ENCODE results near the gene DNMT1. TPM values are rescaled to one million over a fixed set of nuclear protein-coding genes. Genes with fewer than 3 reads are reported as not detected.

Gene DNMT1
- total RNA-seq, 1 experiment from 2014 or later = 227 TPM

DNA sequence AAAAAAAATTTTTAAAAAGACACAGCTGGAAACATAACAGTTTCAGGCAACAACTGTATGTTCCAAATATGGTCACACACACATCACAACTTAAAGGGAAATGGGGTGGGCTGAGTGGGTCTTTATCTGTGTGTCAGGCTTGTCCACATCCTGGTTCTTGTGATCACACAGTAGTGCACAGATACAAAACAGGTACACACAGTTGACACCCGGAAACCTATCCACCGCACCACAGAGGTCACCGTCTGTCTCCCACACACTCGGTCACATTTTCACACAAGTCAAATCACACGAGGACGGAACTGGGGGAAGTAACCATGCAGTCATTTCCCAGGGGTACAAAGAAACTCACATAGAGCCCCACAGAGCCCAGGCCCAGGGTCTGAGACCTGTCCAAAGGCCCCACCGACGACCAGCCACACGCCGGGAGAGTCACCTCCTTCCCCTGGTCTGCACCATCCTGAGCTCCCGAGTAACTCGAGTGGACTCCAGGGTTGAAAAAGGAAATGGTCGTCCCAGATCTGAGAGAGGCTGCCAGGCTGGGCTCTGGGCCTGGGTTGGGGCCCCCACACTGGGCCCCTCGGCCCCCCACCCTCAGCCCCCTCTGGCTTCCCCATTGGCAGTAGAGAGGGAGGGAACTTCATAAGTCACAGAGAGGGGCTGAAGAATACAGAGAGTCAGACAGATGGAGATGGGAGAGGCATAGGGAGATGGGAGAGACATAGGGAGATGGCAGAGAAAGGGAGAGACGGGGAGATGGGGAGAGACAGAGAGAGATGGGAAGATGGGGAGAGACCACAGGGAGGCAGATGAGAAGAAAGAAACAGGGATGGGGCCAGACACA, 89.9 kb downstream of the DNMT1 start:
- Histone ChIP-seq H3K23me2 (ENCODE audit: insufficient read length, low read depth, low read length, poor library complexity, severe bottlenecking) (peaks cover 7% of the 10 kb centered on the region), H2BK12ac (ENCODE audit: insufficient read length, low read depth, low read length) (no peak overlapping the region), H3K79me1 (ENCODE audit: insufficient read depth, low read depth, low read length, poor library complexity, severe bottlenecking) (no peaks in the 10 kb centered on the region), H3K9ac (ENCODE audit: extremely low read depth, insufficient read length, low read length) (no peak overlapping the region), H4K20me1 (ENCODE audit: control insufficient read depth, insufficient read depth, insufficient read length) (no peaks in the 10 kb centered on the region), H3K9me3 (ENCODE audit: control insufficient read depth, low read depth, low read length) (no peaks in the 10 kb centered on the region), H2BK5ac (ENCODE audit: insufficient read length, low read length) (no peak overlapping the region), H4K5ac (ENCODE audit: insufficient read length, low read depth, low read length) (no peak overlapping the region), H2AK5ac (ENCODE audit: insufficient read length, low read length) (no peak overlapping the region), H3K14ac (ENCODE audit: insufficient read depth, low read length) (no peak overlapping the region), H3K27ac (ENCODE audit: insufficient read length, low read depth, low read length) (no peak overlapping the region), H2BK15ac (ENCODE audit: low read depth, low read length) (no peak overlapping the region), H3K4ac (ENCODE audit: low read depth, low read length) (no peak overlapping the region), H4K8ac (replicated peaks; ENCODE audit: insufficient read length, low read depth, low read length) (no peak overlapping the region), H3T11ph (ENCODE audit: low read length) (no peak overlapping the region), H3K79me2 (ENCODE audit: insufficient read depth, low read length) (peaks cover 7% of the 10 kb centered on the region; the same call in 1 of the 2 replicates), H2BK120ac (ENCODE audit: low read depth, low read length, poor library complexity, severe bottlenecking) (no peak overlapping the region), H2AFZ (ENCODE audit: low read length) (no peak overlapping the region), H2BK20ac (ENCODE audit: low read depth, low read length, poor library complexity, severe bottlenecking) (no peak overlapping the region), H4K91ac (ENCODE audit: insufficient read length, low read depth, low read length) (no peak overlapping the region), H3K23ac (ENCODE audit: insufficient read length, low read depth, low read length) (no peak overlapping the region), H3K56ac (ENCODE audit: insufficient read length, low read depth, low read length) (no peak overlapping the region), H3K4me2 (ENCODE audit: insufficient read depth, insufficient read length, low read length) (no peak overlapping the region), H3K18ac (ENCODE audit: insufficient read length, low read depth, low read length) (no peak overlapping the region), H3K27me3 (ENCODE audit: insufficient read depth, low read length) (no peaks in the 10 kb centered on the region), H3K4me1 (ENCODE audit: insufficient read depth, low read length) (no peaks in the 10 kb centered on the region; the same call in 1 of the 2 replicates)
- H3K27me3 Mint-ChIP-seq (ENCODE audit: low read depth) = peaks cover 7% of the 10 kb centered on the region
- H3K4me3 Mint-ChIP-seq = peak overlapping the region in 1 of 2 experiments; percentile 94; a peak in 3 of 5 replicates
- no peak overlapping the region for H3K27ac Mint-ChIP-seq
- no peak for DNase-seq
- H3K9me3 Mint-ChIP-seq = no peaks in the 10 kb centered on the region; a peak in 1 of 5 replicates
- peaks cover 4 to 16% of the 10 kb centered on the region in 2 experiments; a peak in 3 of 4 replicates for H3K4me1 Mint-ChIP-seq
- no peak for TF ChIP-seq CTCF (conservative IDR thresholded peaks at IDR 0.05)
- WGBS (ENCODE audit: extremely low coverage, insufficient read length, low lambda C conversion rate) = no CpG with 5 or more reads among the region's 15 CpGs
- peaks cover 26 to 33% (median 33%) of the 10 kb centered on the region in 3 experiments for H3K36me3 Mint-ChIP-seq (ENCODE audit: insufficient read depth in 1 of 3, low read depth in 3 of 3)

Measured in H9 (cell line).